Measurements from ENCODE around the gene PHC2.
"Not testable (repeated sequence)": the region's sequence is repeated elsewhere in the genome, so short reads cannot be mapped to it uniquely, and the experiment has no call there.

The PHC2 gene

GRCh38 chr1:33327587-33328325 is 103.1 kb downstream of the PHC2 start:
- DNase-seq = no peak

- DNase-seq = no peak
These were observed 104.1 kb downstream of the PHC2 start for GRCh38 chr1:33326785-33327184.

- DNase-seq = no peak
These were observed 106.0 kb downstream of the PHC2 start for GRCh38 chr1:33324677-33325575.

- DNase-seq = no peak
These were observed 107.0 kb downstream of the PHC2 start for GRCh38 chr1:33323663-33324477.

GRCh38 chr1:33322870-33323585 is 107.9 kb downstream of the PHC2 start:
- DNase-seq = no peak

GRCh38 chr1:33322109-33322508 is 108.8 kb downstream of the PHC2 start:
- no peak for DNase-seq

GRCh38 chr1:33321178-33321577 is 109.7 kb downstream of the PHC2 start:
- DNase-seq = no peak

- no peak for DNase-seq
These were observed 110.2 kb downstream of the PHC2 start, which contains the start of gene A3GALT2 for GRCh38 chr1:33320619-33321165. TSS of gene A3GALT2 (minus strand) at chr1:33321098. CDS start at chr1:33321098, 0 bp downstream.

- DNase-seq = no peak
These were observed 110.8 kb downstream of the PHC2 start for GRCh38 chr1:33319949-33320618.

GRCh38 chr1:33319186-33319948 is 111.5 kb downstream of the PHC2 start:
- no peak for DNase-seq

GRCh38 chr1:33317946-33318345 is 112.9 kb downstream of the PHC2 start:
- DNase-seq = no peak

GRCh38 chr1:33317354-33317753 is 113.5 kb downstream of the PHC2 start:
- no peak for DNase-seq

- no peak for DNase-seq
These were observed 114.3 kb downstream of the PHC2 start for GRCh38 chr1:33316601-33317000.

- DNase-seq = no peak
These were observed 116.5 kb downstream of the PHC2 start for GRCh38 chr1:33314416-33314815.

GRCh38 chr1:33312413-33312749 is 118.5 kb downstream of the PHC2 start:
- DNase-seq = no peak

GRCh38 chr1:33311706-33312412 is 119.0 kb downstream of the PHC2 start:
- DNase-seq = no peak

- DNase-seq = no peak
These were observed 120.2 kb downstream of the PHC2 start for GRCh38 chr1:33310702-33311101.

- not testable (repeated sequence) for DNase-seq
These were observed 121.5 kb downstream of the PHC2 start for GRCh38 chr1:33309351-33309750.

GRCh38 chr1:33307494-33307864 is 123.4 kb downstream of the PHC2 start:
- no peak for DNase-seq
